Dermis blood vessel endothelial cell (primary cell): ENCODE results near the gene ZNF775. TPM values are rescaled to one million over a fixed set of nuclear protein-coding genes. Genes with fewer than 3 reads are reported as not detected.

Experiments
- DNase-seq: peaks from one replicate; pipeline ENCODE4 v3.0.0; 2010
- total RNA-seq: library from RNA; depleted of rRNA; stranded (reverse); fragments of >200 nt; gene quantifications from 2 replicates; pipeline ENCODE4 v1.2.3, GENCODE V29; 2014

ZNF775 gene
- total RNA-seq, 1 donor from 2014 or later = 9.7 TPM

DNA sequence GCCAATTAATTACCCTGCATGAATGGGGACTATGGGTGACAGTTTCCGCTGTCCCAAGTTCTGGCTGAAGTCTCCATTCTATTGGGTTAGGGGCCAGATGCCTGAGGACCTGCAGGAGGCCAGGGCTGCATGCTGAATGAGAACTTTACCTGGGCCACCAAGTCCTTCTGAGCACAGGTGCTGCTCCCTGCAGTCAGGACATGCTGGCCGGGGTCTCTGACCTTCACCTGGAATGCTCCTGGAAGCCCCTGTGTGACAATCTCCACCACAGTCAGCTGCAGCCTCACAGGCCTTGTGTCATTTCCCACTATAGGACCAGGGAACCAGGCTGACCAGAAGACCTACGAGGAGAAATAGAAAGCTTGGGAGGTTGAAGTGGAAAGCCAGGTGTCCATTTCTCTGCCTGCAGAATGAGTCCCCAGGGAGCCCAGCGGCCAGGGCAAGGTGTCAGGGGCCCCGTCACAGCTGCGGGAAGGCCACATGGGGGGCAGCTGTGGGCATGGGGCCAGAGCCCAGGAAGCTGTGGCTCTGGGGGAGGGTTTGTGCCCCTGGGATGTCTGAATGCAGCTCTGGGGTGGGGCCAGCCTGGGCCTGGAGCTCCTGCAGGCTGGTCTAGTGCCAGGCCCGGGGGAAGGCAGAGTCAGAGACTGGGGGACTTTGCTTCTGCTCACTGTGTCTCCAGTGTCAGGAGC is 65.7 kb downstream of the ZNF775 start:
- no peak for DNase-seq

DNA sequence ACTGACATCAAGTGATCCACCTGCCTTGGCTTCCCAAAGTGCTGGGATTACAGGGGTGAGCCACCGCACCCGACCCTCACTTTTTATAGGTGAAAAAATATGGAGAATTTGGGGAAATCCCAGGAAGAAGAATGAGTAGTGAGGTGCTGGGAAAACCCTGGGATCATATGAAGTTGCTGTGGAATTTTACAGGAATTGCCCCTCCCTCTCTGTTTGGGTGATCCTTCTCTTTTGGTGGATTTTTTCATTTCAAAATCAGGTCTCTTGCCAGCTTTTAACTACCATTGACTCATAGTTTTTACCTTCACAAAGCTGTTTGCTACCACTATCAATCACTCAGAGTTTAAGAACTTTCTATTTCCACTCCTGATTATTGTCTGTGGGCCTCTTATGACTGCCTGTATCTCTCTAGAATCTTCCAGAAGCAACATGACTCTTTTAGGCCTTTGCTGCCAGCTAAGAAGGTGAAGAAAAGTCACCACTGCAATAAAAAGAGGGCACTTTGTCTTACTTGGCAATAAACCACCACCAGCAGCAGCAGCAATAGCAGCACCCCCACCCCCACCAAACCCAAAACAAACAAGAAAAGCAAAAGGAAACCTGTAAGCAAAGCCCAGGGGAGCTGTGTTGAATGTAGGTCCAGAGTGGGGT is 67.3 kb downstream of the ZNF775 start:
- no peak for DNase-seq

Other genes with a start within 250 kb of the ZNF775 start
- 5.4 and 18.0 TPM in 2 replicates for gene LRRC61, start 56.0 kb upstream of the ZNF775 start, total RNA-seq
- gene ACTR3C, start 55.8 kb upstream of the ZNF775 start, total RNA-seq = 8.9 and 9.5 TPM in 2 replicates
- 0.65 and 1.9 TPM in 2 replicates for gene RARRES2, start 37.7 kb upstream of the ZNF775 start, total RNA-seq
- gene REPIN1, start 10.5 kb upstream of the ZNF775 start, total RNA-seq = 83.9 and 124 TPM in 2 replicates
- gene GIMAP8, start 71.3 kb downstream of the ZNF775 start, total RNA-seq = 157 and 178 TPM in 2 replicates
- 111 and 145 TPM in 2 replicates for gene GIMAP7, start 135.5 kb downstream of the ZNF775 start, total RNA-seq
- 388 and 408 TPM in 2 replicates for gene GIMAP4, start 188.1 kb downstream of the ZNF775 start, total RNA-seq